Spleen (tissue), 11 donors: ENCODE data around the gene UIMC1. TPM values are rescaled to one million over a fixed set of nuclear protein-coding genes. Genes with fewer than 3 reads are reported as not detected.

ENCODE experiments used
- DNase-seq: peaks from one replicate; pipeline ENCODE4 v3.0.0-alpha.2; 2020
- H3K27ac ChIP-seq, 8 donors: fragments of 200-600 bp; sonication (generic) in 7 of 8; 1 replicate in 4 of 8; 2 replicates in 4 of 8; pipeline versions ENCODE4 v1.5.0 to v1.8.0; 2016 to 2021; ENCODE audit warnings: inconsistent platforms in 4 of 8, mild to moderate bottlenecking in 4 of 8, moderate library complexity in 1 of 8
- H3K27me3 ChIP-seq, 7 donors: fragments of 200-600 bp; sonication (generic) in 6 of 7; replicated peaks in 1 of 7; 1 replicate in 4 of 7; 2 replicates in 3 of 7; pipeline versions ENCODE4 v1.5.0 to v1.8.0; 2016 to 2021; ENCODE audit warnings: inconsistent platforms in 3 of 7, mild to moderate bottlenecking in 1 of 7
- H3K36me3 ChIP-seq, 6 donors: fragments of 200-600 bp; sonication (generic) in 5 of 6; 1 replicate in 4 of 6; 2 replicates in 2 of 6; pipeline versions ENCODE4 v1.5.0 to v1.8.0; 2016 to 2021; ENCODE audit warnings: inconsistent platforms in 2 of 6
- H3K4me1 ChIP-seq, 6 donors: fragments of 200-600 bp; sonication (generic) in 5 of 6; 1 replicate in 3 of 6; 2 replicates in 3 of 6; pipeline versions ENCODE4 v1.5.0 to v1.8.0; 2016 to 2021; ENCODE audit warnings: inconsistent platforms in 3 of 6
- H3K4me3 ChIP-seq, 8 donors: fragments of 200-600 bp; sonication (generic) in 7 of 8; 1 replicate in 4 of 8; 2 replicates in 4 of 8; pipeline versions ENCODE4 v1.5.0 to v1.8.0; 2016 to 2021; ENCODE audit warnings: inconsistent platforms in 4 of 8, mild to moderate bottlenecking in 4 of 8, moderate library complexity in 2 of 8
- H3K9me3 ChIP-seq, 8 donors: fragments of 200-600 bp; sonication (generic) in 7 of 8; 1 replicate in 4 of 8; 2 replicates in 4 of 8; pipeline versions ENCODE4 v1.5.0 to v1.8.0; 2016 to 2021; ENCODE audit warnings: inconsistent platforms in 4 of 8
- POLR2A ChIP-seq, 3 donors: fragments of 450-650 bp; IDR thresholded peaks; one replicate each; pipeline ENCODE4 v1.5.1; 2017; ENCODE audit warnings: antibody characterized with exemption in 3 of 3, mild to moderate bottlenecking in 1 of 3
- POLR2AphosphoS5 ChIP-seq, 3 donors: sonication (generic); formaldehyde crosslinking; IDR thresholded peaks; one replicate each; pipeline ENCODE4 v1.5.1; 2017; ENCODE audit warnings: antibody characterized with exemption in 3 of 3
- WGBS, 5 donors: extraction: QIAGEN DNeasy Blood & Tissue Kit in 3 of 5; methylation state at CpG; one replicate each; pipeline versions ENCODE4 v1.1.5 to v1.1.7; 2013 to 2018; 5-methylcytosine and 5-hydroxymethylcytosine counted together
- intact Hi-C: fragments of 100-400 bp; cut with DNase I; formaldehyde crosslinking; loops from one replicate; pipeline ENCODE4 v1.15.0; 2023; ENCODE audit warnings: low total_unique reads
- polyA plus RNA-seq, 3 donors: library from polyadenylated mRNA; stranded (reverse); fragments of 200-250 nt; gene quantifications; one replicate each; pipeline ENCODE4 v1.2.1, GENCODE V29; 2013
- total RNA-seq, 7 donors: library from RNA; depleted of rRNA in 3 of 7; stranded (reverse); fragments of >200 nt in 3 of 7; fragmentation: NEBNext Ultra II Directional in 4 of 7; extraction: Animal tissue kit (Norgen Biotek cat#: 25700) in 4 of 7; gene quantifications; one replicate each; pipeline versions ENCODE4 v1.1.0 to v1.2.1, GENCODE V29; 2016 to 2021
- TF ChIP-seq, protein P1 (sequence below), 11 experiments: fragments of 200-600 bp in 7 of 11; fragments of 450-650 bp in 4 of 11; sonication (generic) in 4 of 11; IDR thresholded peaks in 8 of 11; conservative IDR thresholded peaks in 3 of 11; 1 replicate in 7 of 11; 2 replicates in 4 of 11; pipeline versions ENCODE4 v1.4.0 to v1.8.0; 2016 to 2021; ENCODE audit warnings: antibody characterized with exemption in 11 of 11, inconsistent platforms in 4 of 11, mild to moderate bottlenecking in 1 of 11
- donor health status: healthy with polysubstance abuse.
- donor health status: DM: no; HTN: no; CAD: no; lungs with moderate emphysema.
- donor health status: DM: no; HTN: no; CAD: no.
- donor health status: Bipolar disorder and iron deficiency.
- donor health status: healthy.
- donor health status: DM: no; HTN: no; CAD: no.
- donor health status: DM: yes; HTN: yes; CAD: no.

Gene UIMC1
- total and polyA plus RNA-seq, 10 donors, result 34.4 to 81.8 (median 53.8) TPM

GRCh38 chr5:176944268-176944667, 62.3 kb downstream of the UIMC1 start:
- TF ChIP-seq, protein P1, sequence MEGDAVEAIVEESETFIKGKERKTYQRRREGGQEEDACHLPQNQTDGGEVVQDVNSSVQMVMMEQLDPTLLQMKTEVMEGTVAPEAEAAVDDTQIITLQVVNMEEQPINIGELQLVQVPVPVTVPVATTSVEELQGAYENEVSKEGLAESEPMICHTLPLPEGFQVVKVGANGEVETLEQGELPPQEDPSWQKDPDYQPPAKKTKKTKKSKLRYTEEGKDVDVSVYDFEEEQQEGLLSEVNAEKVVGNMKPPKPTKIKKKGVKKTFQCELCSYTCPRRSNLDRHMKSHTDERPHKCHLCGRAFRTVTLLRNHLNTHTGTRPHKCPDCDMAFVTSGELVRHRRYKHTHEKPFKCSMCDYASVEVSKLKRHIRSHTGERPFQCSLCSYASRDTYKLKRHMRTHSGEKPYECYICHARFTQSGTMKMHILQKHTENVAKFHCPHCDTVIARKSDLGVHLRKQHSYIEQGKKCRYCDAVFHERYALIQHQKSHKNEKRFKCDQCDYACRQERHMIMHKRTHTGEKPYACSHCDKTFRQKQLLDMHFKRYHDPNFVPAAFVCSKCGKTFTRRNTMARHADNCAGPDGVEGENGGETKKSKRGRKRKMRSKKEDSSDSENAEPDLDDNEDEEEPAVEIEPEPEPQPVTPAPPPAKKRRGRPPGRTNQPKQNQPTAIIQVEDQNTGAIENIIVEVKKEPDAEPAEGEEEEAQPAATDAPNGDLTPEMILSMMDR (IDR thresholded peaks at IDR 0.05 in 8 of 11, conservative IDR thresholded peaks at IDR 0.05 in 3 of 11), result no peak
- TF ChIP-seq POLR2A (IDR thresholded peaks at IDR 0.05), result no peak
- no peak for TF ChIP-seq POLR2AphosphoS5 (IDR thresholded peaks at IDR 0.05)
- Histone ChIP-seq H3K27ac (no peak overlapping the region), H3K9me3 (no peaks in the 10 kb centered on the region), H3K27me3 (no peaks in the 10 kb centered on the region), H3K36me3 (peaks cover 0 to 100% (median 69%) of the 10 kb centered on the region in 6 donors), H3K4me3 (no peak overlapping the region), H3K4me1 (no peaks in the 10 kb centered on the region)
- DNase-seq, result no peak
- intact Hi-C loops, result no loop called here
- 80 to 88% (median 81%) methylated on average over 2 of the region's 2 CpGs for whole genome bisulfite sequencing, 5 donors

- intact Hi-C loops, result no loop called here
- Histone ChIP-seq H3K36me3 (peaks cover 0 to 100% (median 69%) of the 10 kb centered on the region in 6 donors), H3K27ac (no peak overlapping the region), H3K27me3 (no peaks in the 10 kb centered on the region), H3K4me1 (no peaks in the 10 kb centered on the region), H3K4me3 (no peak overlapping the region), H3K9me3 (no peaks in the 10 kb centered on the region)
- 66 to 93% (median 78%) methylated on average over 1 of the region's 1 CpG for WGBS, 5 donors
- no peak for DNase-seq
- no peak for TF ChIP-seq POLR2AphosphoS5 (IDR thresholded peaks at IDR 0.05)
- no peak for TF ChIP-seq POLR2A (IDR thresholded peaks at IDR 0.05)
- TF ChIP-seq, protein P1 (IDR thresholded peaks at IDR 0.05 in 8 of 11, conservative IDR thresholded peaks at IDR 0.05 in 3 of 11), result no peak
Measured at GRCh38 chr5:176943816-176944215, 62.8 kb downstream of the UIMC1 start.

GRCh38 chr5:176941951-176942350, 64.6 kb downstream of the UIMC1 start:
- peaks cover 0 to 99% (median 62%) of the 10 kb centered on the region in 6 donors for H3K36me3 ChIP-seq
- intact Hi-C loops, result no loop called here
- WGBS, 5 donors, result 88 to 92% (median 91%) methylated on average over 9 of the region's 9 CpGs
- H3K4me3 ChIP-seq, result no peak overlapping the region
- no peak for TF ChIP-seq POLR2A (IDR thresholded peaks at IDR 0.05)
- TF ChIP-seq, protein P1 (IDR thresholded peaks at IDR 0.05 in 8 of 11, conservative IDR thresholded peaks at IDR 0.05 in 3 of 11), result no peak
- TF ChIP-seq POLR2AphosphoS5 (IDR thresholded peaks at IDR 0.05), result no peak
- no peaks in the 10 kb centered on the region for H3K27me3 ChIP-seq
- no peaks in the 10 kb centered on the region for H3K9me3 ChIP-seq
- no peaks in the 10 kb centered on the region for H3K4me1 ChIP-seq
- no peak overlapping the region for H3K27ac ChIP-seq
- DNase-seq, result no peak

- no peak for TF ChIP-seq POLR2AphosphoS5 (IDR thresholded peaks at IDR 0.05)
- TF ChIP-seq, protein P1 (IDR thresholded peaks at IDR 0.05 in 8 of 11, conservative IDR thresholded peaks at IDR 0.05 in 3 of 11), result no peak
- TF ChIP-seq POLR2A (IDR thresholded peaks at IDR 0.05), result no peak
- Histone ChIP-seq H3K4me3 (no peak overlapping the region), H3K4me1 (peaks cover 0 to 4% (median 0%) of the 10 kb centered on the region in 6 donors), H3K27me3 (no peaks in the 10 kb centered on the region), H3K36me3 (peaks cover 0 to 97% (median 44%) of the 10 kb centered on the region in 6 donors), H3K27ac (no peak overlapping the region), H3K9me3 (no peaks in the 10 kb centered on the region)
- intact Hi-C loops, result no loop called here
- DNase-seq, result no peak
- WGBS, 5 donors, result 64 to 86% (median 74%) methylated on average over 1 of the region's 1 CpG
Measured at GRCh38 chr5:176938472-176938871, 68.1 kb downstream of the UIMC1 start.
